ENCODE measurements around the gene IGFBP5. TPM values are rescaled to one million over a fixed set of nuclear protein-coding genes. Genes with fewer than 3 reads are reported as not detected.

The IGFBP5 gene
- total and polyA plus RNA-seq, 9 of the 15 experiments (the other 6 are each of a cell fraction or from before 2014, with no cell fraction given) = 0.01 to 1.9 (median 0.03) TPM; not detected in 6

- in situ Hi-C loops (cut with MboI) = loop anchor here (5.0 to 25.0 kb wide), 3 partner anchors 148 to 630 kb away; no protein-coding TSS in a partner anchor
- 0 out of 4 replicates have a peak overlapping the region, but pooled peaks of 1 of the 2 experiments have one; percentile 9 for H3K9ac ChIP-seq (ENCODE audit: insufficient read depth in 1 of 2, low read depth in 2 of 2, low read length in 2 of 2)
- 47% methylated on average over 5 of the region's 7 CpGs for WGBS (ENCODE audit: insufficient coverage, low coverage, missing lambda C conversion rate)
Observed at GRCh38 chr2:216665242-216665641, 30.1 kb downstream of the IGFBP5 start.

More at GRCh38 chr2:216665242-216665641, 30.1 kb downstream of the IGFBP5 start:
- Histone ChIP-seq H3K9me1 (ENCODE audit: control insufficient read depth, insufficient read depth, low read length) (no peaks in the 10 kb centered on the region), H3K36me3 (ENCODE audit: control insufficient read depth, insufficient read depth, low read length) (no peaks in the 10 kb centered on the region), H3K27ac (ENCODE audit: extremely low read depth, low read depth, low read length) (no peak overlapping the region), H3K79me2 (ENCODE audit: control insufficient read depth, insufficient read depth, low read length) (no peaks in the 10 kb centered on the region), H3K4me1 (replicated peaks in 1 of 2; ENCODE audit: control insufficient read depth in 2 of 2, insufficient read depth in 2 of 2, low read length in 2 of 2) (peaks cover 10 to 12% of the 10 kb centered on the region in 2 experiments; a peak in 4 of 5 replicates), H3K4me2 (ENCODE audit: insufficient read depth, low read length) (no peak overlapping the region), H3K27me3 (ENCODE audit: control insufficient read depth in 2 of 2, insufficient read depth in 2 of 2, low read length in 2 of 2) (peaks cover 0 to 37% of the 10 kb centered on the region in 2 experiments; a peak in 4 of 5 replicates), H3K4me3 (no peak overlapping the region), H3K9me3 (replicated peaks; ENCODE audit: control insufficient read depth, insufficient read depth, low read depth, low read length) (no peaks in the 10 kb centered on the region), H2AFZ (ENCODE audit: low read depth, low read length) (no peak overlapping the region), H4K20me1 (replicated peaks; ENCODE audit: control insufficient read depth, insufficient read depth, low read length) (no peaks in the 10 kb centered on the region; the same call in 1 of the 2 replicates)
- TF ChIP-seq HDAC2 (IDR thresholded peaks at IDR 0.05) (no peak), PTBP1 (IDR thresholded peaks at IDR 0.05; ENCODE audit: low read depth, low read length) (no peak), GTF3C2 (IDR thresholded peaks at IDR 0.05; ENCODE audit: borderline replicate concordance, extremely low read depth, insufficient read length) (no peak), NFYB (IDR thresholded peaks at IDR 0.05; ENCODE audit: extremely low read depth, insufficient read length) (no peak), ZNF445 (CRISPR knock-in tag; IDR thresholded peaks at IDR 0.05; ENCODE audit: low read depth) (no peak), TEAD1 (CRISPR knock-in tag; IDR thresholded peaks at IDR 0.05) (no peak), TARDBP (IDR thresholded peaks at IDR 0.05) (no peak), ZNF354B (CRISPR knock-in tag; IDR thresholded peaks at IDR 0.05) (no peak), NR2F6 (CRISPR knock-in tag; IDR thresholded peaks at IDR 0.05) (no peak)
- no peak for DNase-seq (ENCODE audit: extremely low read depth in 1 of 4, low spot score in 3 of 4)
- intact Hi-C loops (cut with micrococcal nuclease) = loop anchor here (2.0 kb wide), 2 partner anchors 256 to 442 kb away; no protein-coding TSS in a partner anchor
- no peak for ATAC-seq
- ChIA-PET CTCF (ENCODE audit: low intra/inter-chr PET ratio) (interaction anchor here (0.6 to 1.2 kb wide), 2 partner anchors 165 to 1048 kb away, joined by 3 to 7 read pairs; no protein-coding TSS in a partner anchor), POLR2A (no interaction called here)
- no TSS peak for BruUV-seq (replicated peaks)
- no peak for FAIRE-seq

Measured in K562 (cell line).